GM19193 (cell line): ENCODE measurements around the gene FAT4.

ENCODE experiments used
- POLR2A ChIP-seq: IDR thresholded peaks from 4 replicates; pipeline ENCODE4 v1.6.1; 2011; ENCODE audit not compliant: insufficient read depth, insufficient read length; ENCODE audit errors: extremely low read depth

FAT4 gene

GRCh38 chr4:125314676-125315575, at the start of gene FAT4:
TSS of gene FAT4 (plus strand) at chr4:125314955. CDS start at chr4:125316412, 1,457 bp downstream.
- TF ChIP-seq POLR2A: no peak

GRCh38 chr4:125265846-125266245, 48.9 kb upstream of the FAT4 start:
- TF ChIP-seq POLR2A: no peak

GRCh38 chr4:125266901-125267604, 47.7 kb upstream of the FAT4 start:
- TF ChIP-seq POLR2A: no peak

GRCh38 chr4:125267630-125268029, 47.1 kb upstream of the FAT4 start:
- no peak for TF ChIP-seq POLR2A

GRCh38 chr4:125268068-125268755, 46.5 kb upstream of the FAT4 start:
- no peak for TF ChIP-seq POLR2A

GRCh38 chr4:125276811-125277210, 37.9 kb upstream of the FAT4 start:
- no peak for TF ChIP-seq POLR2A

- no peak for TF ChIP-seq POLR2A
Observed at GRCh38 chr4:125277790-125278189, 37.0 kb upstream of the FAT4 start.

- TF ChIP-seq POLR2A: no peak
Observed at GRCh38 chr4:125280892-125281403, 33.8 kb upstream of the FAT4 start.

GRCh38 chr4:125283707-125284279, 31.0 kb upstream of the FAT4 start:
- no peak for TF ChIP-seq POLR2A

- TF ChIP-seq POLR2A: no peak
Observed at GRCh38 chr4:125297116-125297515, 17.6 kb upstream of the FAT4 start.

GRCh38 chr4:125303058-125303457, 11.7 kb upstream of the FAT4 start:
- no peak for TF ChIP-seq POLR2A

GRCh38 chr4:125303821-125304220, 10.9 kb upstream of the FAT4 start:
- no peak for TF ChIP-seq POLR2A

- no peak for TF ChIP-seq POLR2A
Observed at GRCh38 chr4:125306112-125306511, 8.6 kb upstream of the FAT4 start.

- no peak for TF ChIP-seq POLR2A
Observed at GRCh38 chr4:125306533-125306932, 8.2 kb upstream of the FAT4 start.

GRCh38 chr4:125311503-125311902, 3.3 kb upstream of the FAT4 start:
- TF ChIP-seq POLR2A: no peak
